Activated naive CD8-positive, alpha-beta T cell treated with anti-CD3 and anti-CD28 coated beads, Interleukin-2, amount 50 U/mL, for 16 hours (primary cell): ENCODE data around the gene FTSJ1.
"Not testable (repeated sequence)": the region's sequence is repeated elsewhere in the genome, so short reads cannot be mapped to it uniquely, and the experiment has no call there.

Experiments
- DNase-seq: peaks from one replicate; pipeline ENCODE4 v3.0.0-alpha.2; 2020; ENCODE audit warnings: low read depth, low spot score

FTSJ1 gene

GRCh38 chrX:48497871-48498270 is 21.9 kb downstream of the FTSJ1 start:
- DNase-seq: no peak

DNA sequence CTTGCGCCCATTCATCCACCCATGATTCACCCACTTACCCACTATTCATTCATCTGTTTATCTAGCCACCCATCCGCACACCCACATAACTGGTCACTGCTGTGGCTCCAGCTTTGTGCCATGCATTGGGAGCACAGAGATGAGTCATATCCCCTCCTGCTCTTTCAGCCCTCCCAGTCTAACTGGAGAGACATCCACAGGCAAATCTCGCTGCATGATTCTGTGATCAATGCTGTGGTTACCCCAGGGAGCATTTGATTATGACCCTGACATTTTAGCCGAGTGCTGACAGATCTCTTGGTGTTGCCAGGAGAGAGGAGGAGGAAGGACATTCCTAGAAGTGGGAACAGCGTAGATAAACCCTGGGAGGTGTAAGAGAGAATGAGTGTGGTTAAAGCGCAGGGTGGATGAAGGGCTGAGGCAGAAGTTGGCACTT is 22.4 kb downstream of the FTSJ1 start:
- DNase-seq: no peak

DNA sequence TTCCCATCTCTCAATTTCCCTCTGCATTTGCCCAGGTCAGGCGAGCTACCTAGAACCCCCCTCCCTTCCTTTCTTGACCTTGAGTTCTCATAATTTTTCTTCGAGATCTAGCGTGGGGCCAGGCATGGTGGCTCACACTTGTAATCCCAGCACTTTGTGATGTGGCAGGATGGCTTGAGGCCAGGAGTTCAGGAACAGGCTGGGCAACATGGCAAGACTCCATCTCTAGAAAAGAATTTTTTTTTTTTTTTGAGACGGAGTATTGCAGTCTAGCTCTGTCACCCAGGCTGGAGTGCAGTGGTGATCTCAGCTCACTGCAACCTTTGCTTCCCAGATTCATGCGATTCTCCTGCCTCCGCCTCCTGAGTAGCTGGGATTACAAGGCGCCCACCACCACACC is 28.3 kb downstream of the FTSJ1 start:
- DNase-seq: no peak

DNA sequence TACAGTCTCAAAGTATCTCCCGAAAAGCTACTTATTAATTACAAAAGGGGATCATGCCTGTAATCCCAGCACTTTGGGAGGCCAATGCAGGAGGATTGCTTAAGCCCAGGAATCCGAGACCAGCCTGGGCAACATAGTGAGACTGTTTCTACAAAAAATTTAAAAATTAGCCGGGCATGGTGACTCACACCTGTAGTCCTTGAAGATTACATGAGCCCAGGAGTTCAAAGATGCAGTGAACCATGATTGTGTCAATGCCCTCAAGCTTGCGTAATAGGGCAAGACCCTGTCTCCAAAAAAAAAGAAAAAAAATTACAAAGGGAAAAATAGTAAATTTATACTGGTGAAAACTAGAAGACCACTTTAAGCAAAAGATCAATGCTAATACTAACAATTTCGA is 29.5 kb downstream of the FTSJ1 start:
- no peak for DNase-seq

DNA sequence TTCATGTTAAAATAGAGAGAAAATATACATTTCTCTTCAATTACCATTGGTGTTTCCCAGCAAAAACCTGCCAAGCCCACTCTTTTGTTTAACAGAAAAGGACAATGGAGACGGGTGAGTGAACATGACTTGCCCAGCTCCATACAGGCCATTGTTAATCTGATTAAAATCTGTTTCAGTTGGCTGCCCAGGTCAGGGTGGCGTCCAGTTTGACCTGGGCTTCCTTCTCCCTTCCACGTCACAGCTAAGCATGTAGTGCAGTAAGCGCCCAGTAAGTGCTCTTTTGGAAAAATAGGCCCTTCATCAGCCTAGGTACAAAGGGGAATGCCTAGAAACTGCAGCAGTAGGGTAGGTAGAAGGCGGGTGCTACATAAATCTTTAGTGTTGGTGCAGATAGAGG is 31.2 kb downstream of the FTSJ1 start:
- DNase-seq: no peak

- peak; percentile 64 for DNase-seq
Observed at GRCh38 chrX:48508400-48509244, 32.6 kb downstream of the FTSJ1 start, which contains the start of gene PORCN. TSS of gene PORCN (plus strand) at chrX:48508992. CDS start at chrX:48509821, 829 bp downstream.

DNA sequence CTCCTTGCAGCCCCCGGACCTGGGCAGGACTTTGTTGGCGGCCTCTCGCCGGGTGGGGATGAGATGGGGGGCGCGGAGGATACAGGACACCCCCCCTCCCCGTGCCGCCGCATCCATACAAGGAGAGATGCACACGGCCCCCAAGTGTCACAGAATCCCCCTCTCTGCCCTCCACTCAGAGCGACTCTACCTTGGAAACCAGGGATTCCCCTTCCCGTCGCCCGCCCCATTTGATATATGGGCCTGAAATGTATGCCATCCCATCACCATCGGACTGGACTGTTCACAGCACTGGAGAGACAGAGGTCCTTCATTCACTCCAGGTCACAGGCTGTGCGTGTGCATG is 33.2 kb downstream of the FTSJ1 start:
- DNase-seq: no peak

DNA sequence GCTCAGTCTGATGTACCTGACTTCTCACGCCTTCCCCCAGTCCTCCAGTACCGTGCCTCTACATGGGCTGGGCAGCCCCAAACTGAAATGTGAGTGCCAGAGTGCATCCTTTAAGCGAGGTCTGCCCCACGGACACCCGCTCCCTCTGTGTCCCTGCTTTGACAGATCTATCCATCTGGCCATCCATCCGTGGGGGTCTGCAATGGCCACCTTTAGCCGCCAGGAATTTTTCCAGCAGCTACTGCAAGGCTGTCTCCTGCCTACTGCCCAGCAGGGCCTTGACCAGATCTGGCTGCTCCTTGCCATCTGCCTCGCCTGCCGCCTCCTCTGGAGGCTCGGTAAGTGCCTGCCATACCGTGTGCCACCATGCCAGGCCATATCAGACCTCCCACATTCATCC is 33.6 kb downstream of the FTSJ1 start:
- no peak for DNase-seq

GRCh38 chrX:48511560-48511959 is 35.6 kb downstream of the FTSJ1 start:
- no peak for DNase-seq

DNA sequence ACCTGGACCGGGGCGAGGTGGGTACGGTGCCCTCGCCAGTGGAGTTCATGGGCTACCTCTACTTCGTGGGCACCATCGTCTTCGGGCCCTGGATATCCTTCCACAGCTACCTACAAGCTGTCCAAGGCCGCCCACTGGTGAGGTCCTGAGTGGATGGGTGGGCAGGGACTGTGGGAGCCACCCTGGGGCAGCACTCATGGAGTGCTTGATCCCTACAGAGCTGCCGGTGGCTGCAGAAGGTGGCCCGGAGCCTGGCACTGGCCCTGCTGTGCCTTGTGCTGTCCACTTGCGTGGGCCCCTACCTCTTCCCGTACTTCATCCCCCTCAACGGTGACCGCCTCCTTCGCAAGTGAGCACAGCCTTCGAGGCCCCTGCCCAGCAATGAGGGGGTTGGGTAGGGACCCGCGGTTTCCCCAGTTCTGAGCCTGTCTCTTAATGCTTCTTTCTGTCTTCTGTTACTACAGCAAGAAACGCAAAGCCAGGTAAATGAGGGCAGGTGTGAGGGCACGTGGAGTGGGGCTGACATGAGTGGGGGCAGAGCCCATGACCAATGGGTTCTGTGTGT is 36.5 kb downstream of the FTSJ1 start:
- DNase-seq: no peak

DNA sequence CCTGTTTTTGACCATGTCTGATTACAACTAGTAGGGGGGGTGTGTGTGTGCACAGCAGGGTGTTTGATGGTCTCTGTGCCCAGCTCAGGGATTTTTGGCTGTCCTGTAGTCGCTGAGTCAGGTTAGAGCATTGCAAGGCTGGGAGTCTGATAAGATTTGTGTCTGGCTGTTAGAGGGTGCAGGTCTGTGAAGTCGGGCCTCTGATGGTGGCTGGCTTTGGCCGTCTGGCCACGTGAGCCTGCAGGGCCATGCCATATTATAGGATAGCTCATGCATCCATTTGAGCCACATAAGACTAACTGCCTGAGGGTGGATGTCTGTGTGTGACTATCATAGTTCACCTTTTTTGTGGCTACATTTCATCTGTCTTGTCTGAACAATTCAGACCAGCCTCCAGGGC is 37.7 kb downstream of the FTSJ1 start:
- DNase-seq: no peak

DNA sequence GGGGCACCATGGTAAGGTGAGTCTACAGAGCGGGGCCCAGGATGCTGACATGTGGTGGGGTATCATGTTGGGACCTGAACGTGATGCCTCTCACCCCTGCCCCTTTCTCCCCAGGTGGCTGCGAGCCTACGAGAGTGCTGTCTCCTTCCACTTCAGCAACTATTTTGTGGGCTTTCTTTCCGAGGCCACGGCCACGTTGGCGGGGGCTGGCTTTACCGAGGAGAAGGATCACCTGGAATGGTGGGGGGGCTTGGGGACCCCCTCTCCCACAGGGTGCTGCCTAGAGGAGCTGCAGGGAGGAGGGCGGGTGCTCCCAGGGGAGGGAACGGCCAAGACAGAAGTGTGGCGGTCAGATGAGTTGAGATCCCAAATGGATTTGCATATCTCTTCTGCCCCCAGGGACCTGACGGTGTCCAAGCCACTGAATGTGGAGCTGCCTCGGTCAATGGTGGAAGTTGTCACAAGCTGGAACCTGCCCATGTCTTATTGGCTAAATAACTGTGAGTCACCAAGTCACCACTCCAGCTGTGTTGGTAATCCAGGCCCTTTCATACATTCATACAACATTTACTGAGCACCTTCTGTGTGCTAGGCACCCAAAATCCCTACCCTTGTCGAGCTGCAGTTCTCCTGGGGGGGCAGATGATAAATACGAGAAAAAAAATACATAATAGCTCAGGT is 38.3 kb downstream of the FTSJ1 start:
- DNase-seq: no peak

DNA sequence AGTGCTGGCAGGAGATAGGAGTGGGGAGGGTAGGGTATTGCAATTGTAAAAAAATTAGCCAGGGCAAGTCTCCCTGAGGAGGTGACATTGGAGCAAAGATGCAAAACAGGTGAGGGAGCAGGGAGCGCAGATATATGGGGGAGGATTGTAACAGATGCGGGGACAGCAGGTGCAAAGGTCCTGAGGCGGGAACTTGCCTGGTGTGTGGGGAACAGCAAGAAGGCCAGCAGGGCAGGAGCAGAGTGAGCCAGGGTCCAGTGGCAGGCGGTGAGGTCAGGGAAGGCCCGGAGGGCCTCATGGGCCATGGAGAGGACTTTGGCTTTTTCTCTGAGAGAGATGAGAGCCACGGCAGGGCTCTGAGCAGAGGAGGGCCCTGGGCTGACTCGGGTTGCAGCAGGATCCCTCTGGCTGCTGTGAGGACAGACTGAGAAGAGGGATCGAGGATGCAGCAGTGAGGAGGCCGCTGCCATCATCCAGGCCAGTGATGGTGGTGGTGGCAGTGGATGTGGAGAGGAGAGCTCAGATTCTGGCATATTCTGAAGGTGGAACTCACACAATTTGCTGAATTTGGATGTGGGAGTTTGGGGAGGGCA is 39.0 kb downstream of the FTSJ1 start:
- no peak for DNase-seq

GRCh38 chrX:48515842-48516241 is 39.8 kb downstream of the FTSJ1 start:
- no peak for DNase-seq

DNA sequence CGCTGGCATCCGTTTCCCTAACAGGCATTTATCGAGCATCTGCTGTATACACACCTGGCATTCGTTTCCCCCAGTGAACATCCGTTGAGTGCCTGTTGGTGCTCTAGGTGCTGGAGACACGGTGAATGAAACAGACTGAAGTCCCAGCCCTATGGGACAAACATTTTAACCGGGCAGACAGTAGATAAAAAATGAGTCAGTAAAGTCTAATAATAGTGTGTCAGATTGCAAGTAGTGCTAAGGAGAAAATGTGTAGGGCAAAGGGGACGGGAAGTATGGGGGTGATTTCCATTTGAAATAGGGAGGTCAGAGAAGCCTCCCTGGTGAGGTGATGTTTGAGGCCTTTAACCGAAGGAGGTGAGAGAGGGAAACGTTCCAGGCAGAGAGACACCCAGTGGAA is 40.3 kb downstream of the FTSJ1 start:
- DNase-seq: no peak

- no peak for DNase-seq
Observed at GRCh38 chrX:48516987-48517386, 41.0 kb downstream of the FTSJ1 start.

GRCh38 chrX:48519481-48519880 is 43.5 kb downstream of the FTSJ1 start:
- not testable (repeated sequence) for DNase-seq

DNA sequence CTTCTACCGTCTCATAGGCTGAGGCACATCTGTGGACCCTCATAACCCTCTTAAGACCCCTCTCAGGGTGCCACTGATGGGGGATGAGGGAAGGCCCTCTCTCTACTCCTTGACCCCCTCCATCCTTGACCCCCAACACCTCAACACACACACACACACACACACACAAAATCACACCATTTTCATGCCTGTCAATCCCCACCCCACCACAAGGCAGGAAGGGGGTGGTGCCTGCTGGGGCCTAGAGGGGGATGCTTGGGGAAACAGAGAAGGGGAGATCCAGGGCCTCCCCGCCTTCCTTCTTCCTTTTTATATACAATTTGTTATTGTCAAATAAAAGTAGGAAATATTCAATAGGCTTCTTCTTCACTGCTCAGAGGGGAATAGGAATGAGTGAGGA is 44.5 kb downstream of the FTSJ1 start:
- DNase-seq: no peak

GRCh38 chrX:48520976-48521352 is 45.0 kb downstream of the FTSJ1 start:
- DNase-seq: no peak

GRCh38 chrX:48521353-48522243 is 45.6 kb downstream of the FTSJ1 start, which contains the start of gene EBP:
TSS of gene EBP (plus strand) at chrX:48521808. CDS start at chrX:48523772, 1,964 bp downstream.
- peak; percentile 86 for DNase-seq

GRCh38 chrX:48522291-48522690 is 46.3 kb downstream of the FTSJ1 start:
- no peak for DNase-seq
